GM18507 (cell line): Measurements from ENCODE around the gene SFT2D2.

Experiments used
- DNase-seq: peaks from one replicate; pipeline ENCODE4 v3.0.0; 2011; ENCODE audit warnings: low read depth; ENCODE audit not compliant: insufficient read length; ENCODE audit errors: extremely low spot score
- FAIRE-seq: peaks from 2 replicates; lab custom pipeline; 2011; peaks lifted over from hg19 to GRCh38; lab: Jason Lieb, UNC

The SFT2D2 gene

GRCh38 chr1:168260393-168260792 lies 34.6 kb downstream of the SFT2D2 start:
- no peak for FAIRE-seq
- no peak for DNase-seq

DNA sequence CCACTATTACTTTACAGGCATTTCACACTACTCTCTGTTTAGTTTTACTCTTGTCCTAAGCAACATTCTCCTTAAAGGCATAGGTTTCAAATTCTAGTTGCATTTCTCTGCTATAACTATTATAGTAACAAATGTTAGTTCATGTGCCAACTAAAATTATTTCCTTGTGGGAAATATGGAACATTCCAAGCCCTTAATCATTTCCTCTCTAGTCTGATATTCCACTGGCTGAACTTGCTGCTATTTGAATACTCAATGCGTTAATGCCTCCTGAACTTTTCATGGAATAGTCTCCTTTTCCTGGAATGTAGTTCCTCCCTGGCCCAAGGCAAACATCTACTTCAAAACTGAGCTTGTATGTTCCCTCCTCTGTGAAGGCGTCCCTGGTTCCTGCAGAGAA lies 35.6 kb downstream of the SFT2D2 start:
- no peak for FAIRE-seq
- DNase-seq: no peak

DNA sequence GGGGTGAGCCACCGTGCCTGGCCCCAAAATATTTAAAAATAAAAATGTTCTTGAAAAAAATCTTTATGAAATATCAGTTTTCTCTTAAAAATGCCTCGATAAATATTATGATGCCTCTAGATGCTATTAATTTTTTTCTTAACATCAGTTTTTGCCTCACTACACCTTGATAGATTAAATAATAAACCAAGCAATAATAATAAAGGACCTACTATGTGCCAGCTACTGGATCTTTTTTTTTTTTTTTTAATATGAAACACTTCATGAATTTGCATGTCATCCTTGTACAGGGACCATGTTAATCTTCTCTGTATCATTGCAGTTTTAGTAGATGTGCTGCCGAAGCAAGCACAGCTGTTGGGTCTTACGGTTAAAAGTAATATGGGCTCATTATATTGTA lies 37.3 kb downstream of the SFT2D2 start:
- no peak for FAIRE-seq

GRCh38 chr1:168264296-168264695 lies 38.5 kb downstream of the SFT2D2 start:
- FAIRE-seq (no peak), DNase-seq (no peak)

More for the DNA sequence above, 37.3 kb downstream of the SFT2D2 start:
- DNase-seq: no peak

DNA sequence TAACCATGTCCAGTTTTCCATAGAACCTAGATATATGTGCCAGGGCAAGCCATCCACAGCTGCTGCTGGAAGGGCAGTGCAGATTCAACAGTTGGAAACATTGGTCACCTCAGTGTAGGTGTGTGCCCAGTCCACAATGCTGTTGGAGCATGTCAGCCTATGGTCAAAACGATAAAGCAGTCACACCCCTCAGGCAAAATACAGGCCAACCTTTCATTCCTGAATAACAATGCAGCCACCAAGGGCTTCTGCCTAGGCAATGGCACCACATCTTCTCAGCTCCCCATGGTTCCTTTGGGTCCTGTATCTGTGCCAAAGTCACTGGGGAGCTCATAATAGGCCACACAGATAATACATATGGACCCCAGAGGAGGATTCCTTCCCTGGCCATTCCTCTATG lies 39.8 kb downstream of the SFT2D2 start:
- FAIRE-seq (no peak), DNase-seq (no peak)

DNA sequence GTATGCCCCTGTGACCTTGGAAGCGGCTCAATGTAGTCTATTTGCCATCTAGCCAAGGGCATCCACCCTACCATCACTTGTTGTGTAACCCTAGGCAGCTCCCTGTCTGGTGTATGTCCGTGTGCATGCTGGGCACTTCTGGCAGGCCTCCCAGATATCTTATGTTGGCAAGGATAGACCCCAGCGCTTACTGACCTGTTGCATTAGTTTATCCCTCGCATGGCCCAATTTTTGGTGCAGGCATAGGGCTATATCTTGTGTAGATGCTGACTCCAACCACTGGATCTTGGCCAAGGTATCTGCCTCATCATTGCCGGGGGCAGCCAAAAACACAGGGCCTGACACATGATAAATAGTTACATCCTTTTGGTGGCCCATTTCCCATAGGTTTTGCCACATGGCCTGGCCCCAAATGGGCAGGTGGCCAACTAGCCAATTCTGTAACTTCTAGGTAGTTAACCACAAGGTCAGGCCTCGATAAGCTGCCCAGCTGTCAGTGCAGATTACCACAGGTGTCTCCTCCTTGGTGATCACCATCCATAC lies 40.9 kb downstream of the SFT2D2 start:
- FAIRE-seq: no peak
- no peak for DNase-seq

- DNase-seq (no peak), FAIRE-seq (no peak)
Measured at GRCh38 chr1:168271636-168272035, 45.8 kb downstream of the SFT2D2 start.

- peak; percentile 49 for FAIRE-seq
- no peak for DNase-seq
Measured at GRCh38 chr1:168273575-168273974, 47.8 kb downstream of the SFT2D2 start.

DNA sequence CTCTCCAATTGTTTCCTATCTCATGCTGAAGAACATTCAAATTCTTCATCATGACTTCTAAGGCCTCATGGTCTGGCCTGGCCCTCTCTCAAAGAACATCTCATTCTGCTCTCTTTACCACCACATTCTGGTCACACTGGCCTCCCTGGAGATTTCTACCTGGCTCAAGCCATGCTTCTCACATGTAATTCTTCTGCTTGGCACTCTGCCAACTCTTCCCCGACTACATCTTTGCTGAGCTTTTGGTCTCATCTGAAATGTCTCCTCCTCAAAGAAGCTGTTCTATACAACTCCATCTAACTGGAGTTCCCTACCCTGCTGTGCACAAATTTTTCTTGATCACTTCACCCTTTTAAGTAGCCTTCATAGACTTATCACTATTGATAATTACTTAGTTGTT lies 53.4 kb downstream of the SFT2D2 start:
- DNase-seq (no peak), FAIRE-seq (no peak)

DNA sequence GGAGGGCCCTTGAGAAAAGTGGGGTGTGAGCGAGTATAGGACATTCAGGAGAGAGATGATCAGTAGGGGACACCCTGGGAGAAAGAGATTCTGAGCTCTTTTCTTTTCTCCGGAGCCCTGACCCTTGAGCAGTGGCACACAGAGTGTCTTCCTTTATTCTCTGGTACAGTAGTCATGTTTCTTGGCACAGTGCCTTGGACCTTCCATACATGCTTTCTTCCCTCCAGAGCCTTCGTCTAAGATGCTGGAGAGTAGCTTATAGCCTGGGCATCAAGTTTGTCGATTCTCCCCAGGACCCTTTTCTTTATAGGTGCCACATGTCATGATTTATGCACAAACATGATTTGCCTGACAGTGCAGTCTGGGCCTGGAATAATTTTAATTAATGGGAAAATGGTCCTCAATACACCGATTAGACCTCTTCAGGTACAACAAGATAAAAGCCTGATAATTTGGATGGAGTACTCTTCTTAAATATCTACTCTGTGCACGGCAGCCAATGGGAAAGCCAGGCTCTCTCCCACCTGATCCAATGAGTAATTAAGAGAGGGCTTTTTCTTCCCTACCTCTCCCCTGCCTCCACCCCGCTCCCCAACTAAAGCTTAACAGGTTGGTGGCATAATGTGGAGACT lies 54.6 kb downstream of the SFT2D2 start, which contains the start of gene TBX19:
Gene TBX19, plus strand, starts transcription at position 582 of the 632 bp plus-strand sequence. CDS start 214 bp downstream, outside the sequence.
- no peak for DNase-seq
- no peak for FAIRE-seq

- DNase-seq (no peak), FAIRE-seq (no peak)
Measured at GRCh38 chr1:168281603-168282325, 56.0 kb downstream of the SFT2D2 start.

- no peak for FAIRE-seq
- DNase-seq: no peak
Measured at GRCh38 chr1:168285521-168285790, 59.7 kb downstream of the SFT2D2 start.

- DNase-seq (no peak), FAIRE-seq (no peak)
Measured at GRCh38 chr1:168285971-168286927, 60.4 kb downstream of the SFT2D2 start.

- DNase-seq: no peak
Measured at GRCh38 chr1:168287237-168287664, 61.4 kb downstream of the SFT2D2 start.

DNA sequence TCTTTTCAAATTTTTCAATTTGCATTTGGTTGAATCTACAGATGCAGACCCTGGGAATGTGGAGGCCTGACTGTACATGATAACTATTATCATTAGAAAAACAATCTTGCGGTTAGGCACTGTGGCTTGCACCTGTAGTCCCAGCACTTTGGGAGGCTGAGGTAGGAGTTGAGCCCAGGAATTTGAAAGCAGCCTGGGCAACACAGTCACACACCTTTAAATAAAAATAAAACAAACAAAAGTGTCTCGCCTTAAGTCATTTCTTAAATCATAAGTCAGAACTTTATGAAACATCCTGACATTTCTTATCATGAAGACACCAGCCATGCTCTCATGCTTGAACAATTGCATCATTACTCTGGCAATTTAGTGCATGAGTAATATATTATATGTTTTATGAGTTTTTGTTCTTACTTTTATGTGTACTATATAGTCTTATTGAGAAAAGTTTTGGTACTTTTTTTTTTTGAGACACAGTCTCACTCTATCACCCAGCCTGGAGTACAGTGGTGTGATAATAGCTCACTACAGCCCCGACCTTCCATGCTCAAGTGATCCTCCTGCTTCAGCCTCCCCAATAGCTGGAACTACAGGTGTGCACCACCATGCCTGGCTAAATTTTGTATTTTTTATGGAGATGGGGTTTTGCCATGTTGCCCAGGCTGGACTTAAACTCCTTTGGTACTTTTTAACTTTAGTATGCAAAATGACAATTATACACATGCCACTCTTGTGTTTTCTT lies 62.7 kb downstream of the SFT2D2 start:
- FAIRE-seq (no peak), DNase-seq (no peak)

More at GRCh38 chr1:168287237-168287664, 61.4 kb downstream of the SFT2D2 start:
- no peak for FAIRE-seq

DNA sequence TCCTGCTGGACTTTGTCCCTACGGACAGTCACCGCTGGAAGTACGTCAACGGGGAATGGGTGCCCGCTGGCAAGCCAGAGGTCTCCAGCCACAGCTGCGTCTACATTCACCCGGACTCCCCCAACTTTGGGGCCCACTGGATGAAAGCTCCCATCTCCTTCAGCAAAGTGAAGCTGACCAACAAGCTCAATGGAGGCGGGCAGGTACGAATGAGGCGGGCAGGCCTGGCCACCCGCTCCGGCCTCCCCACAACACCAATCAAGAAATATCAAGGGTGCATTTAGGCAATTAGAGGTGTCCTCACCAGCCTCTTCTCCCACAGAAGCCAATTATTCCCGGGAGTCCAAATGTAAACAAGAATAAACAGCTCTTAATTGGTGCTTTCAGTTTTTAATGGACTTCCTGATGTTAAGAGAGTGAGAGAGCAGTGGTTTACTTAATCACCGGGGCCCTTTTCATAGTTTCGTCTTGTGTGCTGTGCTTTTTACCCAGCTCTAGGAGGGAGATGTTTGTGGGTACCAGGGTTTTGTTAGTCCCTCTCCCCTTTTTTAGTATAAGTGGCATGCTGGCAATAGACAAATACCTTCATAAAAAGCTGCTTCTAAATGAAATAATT lies 65.5 kb downstream of the SFT2D2 start:
- DNase-seq (no peak), FAIRE-seq (no peak)

DNA sequence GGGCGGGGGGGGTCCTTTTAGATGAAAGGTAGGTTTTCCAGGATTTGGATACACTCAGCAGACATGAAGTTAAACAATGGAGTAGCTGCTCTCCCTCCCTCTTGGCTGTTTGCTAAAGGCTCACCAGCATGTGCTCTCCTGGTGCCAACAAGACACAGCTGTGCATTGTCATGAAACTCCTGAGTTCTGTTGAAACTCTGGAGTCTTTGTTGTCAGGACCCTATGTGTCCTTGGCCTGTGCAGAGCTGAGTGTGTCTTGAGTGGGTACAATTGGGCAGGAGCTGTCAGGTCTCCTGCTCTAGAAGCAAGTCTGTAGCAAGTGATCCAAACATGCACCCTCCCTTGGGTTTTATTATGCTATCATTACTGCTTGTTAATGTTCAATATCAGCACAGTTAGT lies 67.6 kb downstream of the SFT2D2 start:
- FAIRE-seq: no peak
- no peak for DNase-seq

- FAIRE-seq (no peak), DNase-seq (no peak)
Measured at GRCh38 chr1:168295411-168296114, 69.8 kb downstream of the SFT2D2 start.
